Osteoblast (primary cell): ENCODE results near the gene LTB4R. TPM values are rescaled to one million over a fixed set of nuclear protein-coding genes. Genes with fewer than 3 reads are reported as not detected.

Experiments used
- DNase-seq: peaks from one replicate; pipeline ENCODE4 v3.0.0; 2011; ENCODE audit warnings: low spot score, mixed read lengths; ENCODE audit not compliant: insufficient read length; ENCODE audit errors: missing footprints
- H2AFZ ChIP-seq: 2 replicates; pipeline ENCODE4 v1.6.0; 2011; ENCODE audit warnings: mild to moderate bottlenecking, low read length
- H3K27ac ChIP-seq: 2 replicates; pipeline ENCODE4 v1.5.1; 2011; ENCODE audit warnings: mild to moderate bottlenecking, low read depth, low read length, moderate library complexity
- H3K27me3 ChIP-seq: 2 replicates; pipeline ENCODE4 v1.6.0; 2012; ENCODE audit warnings: mild to moderate bottlenecking, control low read depth, inconsistent platforms, low read length, moderate library complexity; ENCODE audit not compliant: insufficient read depth
- H3K36me3 ChIP-seq: 2 replicates; pipeline ENCODE4 v1.5.1; 2011; ENCODE audit warnings: mild to moderate bottlenecking, low read length, control low read depth, moderate library complexity; ENCODE audit not compliant: insufficient read depth
- H3K4me1 ChIP-seq: 2 replicates; pipeline ENCODE4 v1.5.1; 2011; ENCODE audit warnings: mild to moderate bottlenecking, low read length, control low read depth, moderate library complexity; ENCODE audit not compliant: insufficient read depth
- H3K4me2 ChIP-seq: 2 replicates; pipeline ENCODE4 v1.6.0; 2011; ENCODE audit warnings: mild to moderate bottlenecking, low read length; ENCODE audit not compliant: insufficient read depth
- H3K4me3 ChIP-seq: fragments of 200-600 bp; sonication (generic); 3 replicates; pipeline ENCODE4 v1.5.1; 2012; ENCODE audit warnings: mild to moderate bottlenecking, low read length, inconsistent platforms; ENCODE audit not compliant: insufficient read depth
- H3K79me2 ChIP-seq: 2 replicates; pipeline ENCODE4 v1.6.0; 2012; ENCODE audit warnings: mild to moderate bottlenecking, low read length, control low read depth, inconsistent platforms; ENCODE audit not compliant: insufficient read depth
- H3K9me3 ChIP-seq: 2 replicates; pipeline ENCODE4 v1.5.1; 2011; ENCODE audit warnings: low read depth, low read length, control low read depth
- H4K20me1 ChIP-seq: 2 replicates; pipeline ENCODE4 v1.6.0; 2012; ENCODE audit warnings: mild to moderate bottlenecking, low read length, control low read depth; ENCODE audit not compliant: insufficient read depth
- CTCF ChIP-seq: IDR thresholded peaks from 2 replicates; pipeline ENCODE4 v1.5.1; 2011; ENCODE audit warnings: mild to moderate bottlenecking, low read depth, low read length, moderate library complexity; ENCODE audit errors: extremely low read depth
- total RNA-seq: library from RNA; depleted of rRNA; stranded (reverse); fragments of >200 nt; gene quantifications from 2 replicates; pipeline ENCODE4 v1.2.3, GENCODE V29; 2012

The LTB4R gene
- total RNA-seq, 1 donor: 1.8 TPM

- Histone ChIP-seq H3K4me3 (peak within 1 kb of the TSS; percentile 79), H3K27me3 (no peaks in the 10 kb centered on the region), H3K4me1 (peaks cover 31% of the 10 kb centered on the region), H4K20me1 (no peaks in the 10 kb centered on the region), H3K9me3 (no peaks in the 10 kb centered on the region), H3K36me3 (no peaks in the 10 kb centered on the region), H3K4me2 (peak within 1 kb of the TSS; percentile 93), H2AFZ (peak within 1 kb of the TSS; percentile 78), H3K27ac (peak within 1 kb of the TSS; percentile 54), H3K79me2 (peaks cover 4% of the 10 kb centered on the region)
- TF ChIP-seq CTCF: no peak
- DNase-seq: peak; percentile 92
Measured at GRCh38 chr14:24334431-24335291, 23.4 kb downstream of the LTB4R start, which contains the start of gene ADCY4. ADCY4 (minus strand) TSS chr14:24335071; CDS start chr14:24334652, 419 bp downstream.

- Histone ChIP-seq H3K4me2 (peak overlapping the region; percentile 93), H3K4me1 (peaks cover 31% of the 10 kb centered on the region), H3K4me3 (peak overlapping the region; percentile 79), H2AFZ (no peak overlapping the region), H3K79me2 (peaks cover 4% of the 10 kb centered on the region), H4K20me1 (no peaks in the 10 kb centered on the region), H3K27ac (no peak overlapping the region), H3K9me3 (no peaks in the 10 kb centered on the region), H3K27me3 (peaks cover 4% of the 10 kb centered on the region), H3K36me3 (no peaks in the 10 kb centered on the region)
- no peak for TF ChIP-seq CTCF
- DNase-seq: peak; percentile 88
Measured at GRCh38 chr14:24335461-24336171, 24.3 kb downstream of the LTB4R start.

GRCh38 chr14:24337144-24337823 lies 26.0 kb downstream of the LTB4R start:
- peaks cover 31% of the 10 kb centered on the region for H3K4me1 ChIP-seq
- no peaks in the 10 kb centered on the region for H3K9me3 ChIP-seq
- H3K27ac ChIP-seq: no peak overlapping the region
- H4K20me1 ChIP-seq: no peaks in the 10 kb centered on the region
- peaks cover 4% of the 10 kb centered on the region for H3K79me2 ChIP-seq
- H3K4me2 ChIP-seq: no peak overlapping the region
- no peak overlapping the region for H3K4me3 ChIP-seq
- peak; percentile 81 for DNase-seq
- TF ChIP-seq CTCF: no peak
- H3K36me3 ChIP-seq: no peaks in the 10 kb centered on the region
- H2AFZ ChIP-seq: no peak overlapping the region
- H3K27me3 ChIP-seq: peaks cover 4% of the 10 kb centered on the region
